Measurements from ENCODE around the gene SCN2A.

The SCN2A gene

DNA sequence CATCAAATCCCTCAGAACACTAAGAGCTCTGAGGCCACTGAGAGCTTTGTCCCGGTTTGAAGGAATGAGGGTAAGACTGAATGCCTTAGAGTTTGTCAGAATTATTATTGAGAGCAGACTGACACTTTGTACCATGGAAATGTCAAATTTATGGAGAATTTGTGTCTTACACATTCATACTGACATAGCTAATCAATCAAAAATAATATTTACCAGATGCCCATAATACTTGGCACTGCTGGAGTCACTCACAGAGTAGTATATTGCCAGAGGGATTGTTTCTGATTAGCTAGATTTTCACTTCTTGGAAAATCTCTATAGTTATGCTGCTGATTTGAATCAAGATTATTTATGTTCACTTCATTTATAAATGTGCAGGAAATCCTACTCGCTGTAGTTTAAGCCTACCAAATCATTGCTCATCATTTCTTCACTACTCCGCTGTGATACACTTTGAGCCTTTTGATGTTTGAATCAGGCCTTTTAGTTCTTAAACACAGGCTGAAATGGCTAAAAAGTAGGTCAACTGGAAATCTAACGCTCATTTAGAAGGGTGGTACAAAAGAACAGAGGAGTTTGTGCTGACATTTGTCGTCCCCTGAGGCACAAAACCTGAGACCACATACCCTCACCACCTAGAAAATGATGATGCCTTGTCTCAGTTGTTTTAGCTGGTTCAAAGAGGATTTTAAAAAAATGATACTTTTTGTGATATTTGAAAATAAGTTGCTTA lies 134.2 kb downstream of the SCN2A start:
- no peaks in the 10 kb centered on the region for H3K79me2 ChIP-seq (ENCODE audit: insufficient read depth, low read length)
- H4K20me1 ChIP-seq (ENCODE audit: low read depth, low read length), result no peaks in the 10 kb centered on the region
- no peaks in the 10 kb centered on the region for H3F3A ChIP-seq (ENCODE audit: insufficient read depth)
- no peak overlapping the region for H3K4me3 ChIP-seq (ENCODE audit: insufficient read depth, low read length, poor library complexity, severe bottlenecking)
- H3K4me2 ChIP-seq (ENCODE audit: low read depth, low read length, poor library complexity, severe bottlenecking), result no peak overlapping the region
- H3K9me3 ChIP-seq (ENCODE audit: insufficient read depth, low read length), result no peaks in the 10 kb centered on the region
- no peaks in the 10 kb centered on the region for H3K36me3 ChIP-seq (ENCODE audit: low read length)
- H2AFZ ChIP-seq (ENCODE audit: low read depth, low read length, severe bottlenecking), result no peak overlapping the region
- H3K27ac ChIP-seq (ENCODE audit: low read depth, low read length), result no peak overlapping the region
- H3K9me2 ChIP-seq (replicated peaks; ENCODE audit: insufficient read depth, low read length), result no peaks in the 10 kb centered on the region
- no peaks in the 10 kb centered on the region for H3K27me3 ChIP-seq (ENCODE audit: low read length)
- H3K9ac ChIP-seq (ENCODE audit: low read length), result no peak overlapping the region
- TF ChIP-seq, protein P1, sequence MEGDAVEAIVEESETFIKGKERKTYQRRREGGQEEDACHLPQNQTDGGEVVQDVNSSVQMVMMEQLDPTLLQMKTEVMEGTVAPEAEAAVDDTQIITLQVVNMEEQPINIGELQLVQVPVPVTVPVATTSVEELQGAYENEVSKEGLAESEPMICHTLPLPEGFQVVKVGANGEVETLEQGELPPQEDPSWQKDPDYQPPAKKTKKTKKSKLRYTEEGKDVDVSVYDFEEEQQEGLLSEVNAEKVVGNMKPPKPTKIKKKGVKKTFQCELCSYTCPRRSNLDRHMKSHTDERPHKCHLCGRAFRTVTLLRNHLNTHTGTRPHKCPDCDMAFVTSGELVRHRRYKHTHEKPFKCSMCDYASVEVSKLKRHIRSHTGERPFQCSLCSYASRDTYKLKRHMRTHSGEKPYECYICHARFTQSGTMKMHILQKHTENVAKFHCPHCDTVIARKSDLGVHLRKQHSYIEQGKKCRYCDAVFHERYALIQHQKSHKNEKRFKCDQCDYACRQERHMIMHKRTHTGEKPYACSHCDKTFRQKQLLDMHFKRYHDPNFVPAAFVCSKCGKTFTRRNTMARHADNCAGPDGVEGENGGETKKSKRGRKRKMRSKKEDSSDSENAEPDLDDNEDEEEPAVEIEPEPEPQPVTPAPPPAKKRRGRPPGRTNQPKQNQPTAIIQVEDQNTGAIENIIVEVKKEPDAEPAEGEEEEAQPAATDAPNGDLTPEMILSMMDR (IDR thresholded peaks at IDR 0.05; ENCODE audit: insufficient read depth, low read length, poor library complexity, severe bottlenecking), result no peak
- no peak for TF ChIP-seq EZH2phosphoT487 (conservative IDR thresholded peaks at IDR 0.05; ENCODE audit: low read length)

DNA sequence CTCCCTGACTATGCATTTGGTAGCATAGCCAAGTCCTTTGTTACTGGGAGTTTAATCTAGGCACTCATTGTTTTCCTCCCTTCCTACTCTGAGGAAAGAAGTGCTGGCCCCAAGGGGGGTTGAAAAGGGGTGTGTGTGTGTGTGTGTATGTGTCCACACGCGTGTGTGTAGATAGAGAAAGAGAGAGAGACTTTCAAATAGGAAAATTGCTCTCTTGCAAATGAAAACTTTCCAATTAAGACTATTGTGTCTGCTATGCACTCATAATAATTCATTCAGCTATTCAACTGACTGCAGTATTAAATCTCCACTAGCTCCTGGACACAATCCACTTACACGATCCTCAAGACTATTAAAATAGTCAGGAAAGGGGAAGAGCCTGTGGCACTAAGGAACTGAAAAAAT lies 137.4 kb downstream of the SCN2A start:
- H3K27me3 ChIP-seq (ENCODE audit: low read length), result no peaks in the 10 kb centered on the region
- no peak overlapping the region for H3K9ac ChIP-seq (ENCODE audit: low read length)
- H3K79me2 ChIP-seq (ENCODE audit: insufficient read depth, low read length), result no peaks in the 10 kb centered on the region
- H3K4me3 ChIP-seq (ENCODE audit: insufficient read depth, low read length, poor library complexity, severe bottlenecking), result no peak overlapping the region
- no peaks in the 10 kb centered on the region for H3K36me3 ChIP-seq (ENCODE audit: low read length)
- H3K9me2 ChIP-seq (replicated peaks; ENCODE audit: insufficient read depth, low read length), result no peaks in the 10 kb centered on the region
- no peak overlapping the region for H2AFZ ChIP-seq (ENCODE audit: low read depth, low read length, severe bottlenecking)
- no peak overlapping the region for H3K27ac ChIP-seq (ENCODE audit: low read depth, low read length)
- TF ChIP-seq, protein P1 (IDR thresholded peaks at IDR 0.05; ENCODE audit: insufficient read depth, low read length, poor library complexity, severe bottlenecking), result no peak
- TF ChIP-seq EZH2phosphoT487 (conservative IDR thresholded peaks at IDR 0.05; ENCODE audit: low read length), result no peak
- H4K20me1 ChIP-seq (ENCODE audit: low read depth, low read length), result no peaks in the 10 kb centered on the region
- H3F3A ChIP-seq (ENCODE audit: insufficient read depth), result no peaks in the 10 kb centered on the region
- H3K4me2 ChIP-seq (ENCODE audit: low read depth, low read length, poor library complexity, severe bottlenecking), result no peak overlapping the region
- H3K9me3 ChIP-seq (ENCODE audit: insufficient read depth, low read length), result no peaks in the 10 kb centered on the region

DNA sequence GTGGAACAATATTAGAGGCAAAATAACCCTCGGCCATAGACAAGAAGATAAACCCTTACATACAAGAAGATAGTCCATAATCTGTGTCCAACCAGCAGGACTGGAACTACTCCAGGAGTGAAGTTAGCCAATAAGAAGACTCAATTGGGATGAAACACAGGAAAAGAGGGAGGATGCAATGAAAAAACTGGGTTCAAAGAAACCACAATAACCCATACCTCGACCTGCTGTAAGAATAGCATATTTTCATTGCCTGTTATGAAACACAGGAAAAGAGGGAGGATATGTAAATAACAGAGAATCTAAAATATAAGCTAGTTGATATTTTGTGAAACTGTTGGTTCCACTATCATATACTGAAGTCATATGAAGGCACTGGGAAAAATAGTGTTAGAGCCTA lies 143.1 kb downstream of the SCN2A start:
- Histone ChIP-seq H3K9ac (ENCODE audit: low read length) (no peak overlapping the region), H3K9me2 (replicated peaks; ENCODE audit: insufficient read depth, low read length) (no peaks in the 10 kb centered on the region), H3K36me3 (ENCODE audit: low read length) (no peaks in the 10 kb centered on the region), H3K79me2 (ENCODE audit: insufficient read depth, low read length) (no peaks in the 10 kb centered on the region), H3K27ac (ENCODE audit: low read depth, low read length) (no peak overlapping the region), H3K4me3 (ENCODE audit: insufficient read depth, low read length, poor library complexity, severe bottlenecking) (no peak overlapping the region), H2AFZ (ENCODE audit: low read depth, low read length, severe bottlenecking) (no peak overlapping the region), H3K9me3 (ENCODE audit: insufficient read depth, low read length) (no peaks in the 10 kb centered on the region), H3K27me3 (ENCODE audit: low read length) (no peaks in the 10 kb centered on the region), H3F3A (ENCODE audit: insufficient read depth) (no peaks in the 10 kb centered on the region), H4K20me1 (ENCODE audit: low read depth, low read length) (no peaks in the 10 kb centered on the region), H3K4me2 (ENCODE audit: low read depth, low read length, poor library complexity, severe bottlenecking) (no peak overlapping the region)
- TF ChIP-seq EZH2phosphoT487 (conservative IDR thresholded peaks at IDR 0.05; ENCODE audit: low read length), result no peak

DNA sequence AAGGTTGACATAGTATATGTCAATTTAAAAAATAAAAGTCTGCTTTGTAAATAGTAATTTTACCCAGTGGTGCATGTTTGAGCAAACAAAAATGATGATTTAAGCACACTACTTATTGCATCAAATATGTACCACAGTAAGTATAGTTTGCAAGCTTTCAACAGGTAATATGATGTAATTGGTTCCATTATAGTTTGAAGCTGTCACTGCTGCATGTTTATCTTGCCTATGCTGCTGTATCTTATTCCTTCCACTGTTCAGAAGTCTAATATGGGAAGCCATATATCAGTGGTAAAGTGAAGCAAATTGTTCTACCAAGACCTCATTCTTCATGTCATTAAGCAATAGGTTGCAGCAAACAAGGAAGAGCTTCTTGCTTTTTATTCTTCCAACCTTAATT lies 151.7 kb downstream of the SCN2A start:
- no peaks in the 10 kb centered on the region for H3K79me2 ChIP-seq (ENCODE audit: insufficient read depth, low read length)
- no peak overlapping the region for H3K9ac ChIP-seq (ENCODE audit: low read length)

More for the DNA sequence above, 151.7 kb downstream of the SCN2A start:
- H3K4me3 ChIP-seq (ENCODE audit: insufficient read depth, low read length, poor library complexity, severe bottlenecking), result no peak overlapping the region
- H3K9me2 ChIP-seq (replicated peaks; ENCODE audit: insufficient read depth, low read length), result no peaks in the 10 kb centered on the region
- no peaks in the 10 kb centered on the region for H3K27me3 ChIP-seq (ENCODE audit: low read length)
- no peaks in the 10 kb centered on the region for H3K36me3 ChIP-seq (ENCODE audit: low read length)
- no peak overlapping the region for H2AFZ ChIP-seq (ENCODE audit: low read depth, low read length, severe bottlenecking)
- 0 out of 2 replicates have a peak, but pooled peaks cover 4% of the 10 kb centered on the region for H3F3A ChIP-seq (ENCODE audit: insufficient read depth)
- H3K27ac ChIP-seq (ENCODE audit: low read depth, low read length), result no peak overlapping the region
- TF ChIP-seq EZH2phosphoT487 (conservative IDR thresholded peaks at IDR 0.05; ENCODE audit: low read length), result no peak
- TF ChIP-seq, protein P1 (IDR thresholded peaks at IDR 0.05; ENCODE audit: insufficient read depth, low read length, poor library complexity, severe bottlenecking), result no peak
- H3K4me2 ChIP-seq (ENCODE audit: low read depth, low read length, poor library complexity, severe bottlenecking), result no peak overlapping the region
- H4K20me1 ChIP-seq (ENCODE audit: low read depth, low read length), result no peaks in the 10 kb centered on the region
- H3K9me3 ChIP-seq (ENCODE audit: insufficient read depth, low read length), result no peaks in the 10 kb centered on the region

All from SU-DHL-6 (cell line).